Choroid plexus epithelial cell (primary cell): Measurements from ENCODE around the gene IREB2.

Experiments used
- DNase-seq: peaks from one replicate; pipeline ENCODE4 v3.0.0-alpha.2; 2010; ENCODE audit warnings: low read depth
- H3K4me3 ChIP-seq: 2 replicates; pipeline ENCODE4 v1.5.1; 2011; ENCODE audit warnings: low read depth, mild to moderate bottlenecking, control low read depth, low read length, moderate library complexity
- TF ChIP-seq, protein P1 (sequence below): conservative IDR thresholded peaks from 2 replicates; pipeline ENCODE4 v1.5.1; 2011; ENCODE audit warnings: low read depth, mild to moderate bottlenecking, control low read depth, inconsistent platforms, low read length, moderate library complexity

IREB2 gene

GRCh38 chr15:78541744-78542034, 103.7 kb downstream of the IREB2 start:
- H3K4me3 ChIP-seq, result peak overlapping the region; percentile 98
- DNase-seq, result no peak
- TF ChIP-seq, protein P1, sequence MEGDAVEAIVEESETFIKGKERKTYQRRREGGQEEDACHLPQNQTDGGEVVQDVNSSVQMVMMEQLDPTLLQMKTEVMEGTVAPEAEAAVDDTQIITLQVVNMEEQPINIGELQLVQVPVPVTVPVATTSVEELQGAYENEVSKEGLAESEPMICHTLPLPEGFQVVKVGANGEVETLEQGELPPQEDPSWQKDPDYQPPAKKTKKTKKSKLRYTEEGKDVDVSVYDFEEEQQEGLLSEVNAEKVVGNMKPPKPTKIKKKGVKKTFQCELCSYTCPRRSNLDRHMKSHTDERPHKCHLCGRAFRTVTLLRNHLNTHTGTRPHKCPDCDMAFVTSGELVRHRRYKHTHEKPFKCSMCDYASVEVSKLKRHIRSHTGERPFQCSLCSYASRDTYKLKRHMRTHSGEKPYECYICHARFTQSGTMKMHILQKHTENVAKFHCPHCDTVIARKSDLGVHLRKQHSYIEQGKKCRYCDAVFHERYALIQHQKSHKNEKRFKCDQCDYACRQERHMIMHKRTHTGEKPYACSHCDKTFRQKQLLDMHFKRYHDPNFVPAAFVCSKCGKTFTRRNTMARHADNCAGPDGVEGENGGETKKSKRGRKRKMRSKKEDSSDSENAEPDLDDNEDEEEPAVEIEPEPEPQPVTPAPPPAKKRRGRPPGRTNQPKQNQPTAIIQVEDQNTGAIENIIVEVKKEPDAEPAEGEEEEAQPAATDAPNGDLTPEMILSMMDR, result no peak

GRCh38 chr15:78542647-78543046, 104.6 kb downstream of the IREB2 start:
- TF ChIP-seq, protein P1, result no peak
- H3K4me3 ChIP-seq, result no peak overlapping the region
- DNase-seq, result no peak

DNA sequence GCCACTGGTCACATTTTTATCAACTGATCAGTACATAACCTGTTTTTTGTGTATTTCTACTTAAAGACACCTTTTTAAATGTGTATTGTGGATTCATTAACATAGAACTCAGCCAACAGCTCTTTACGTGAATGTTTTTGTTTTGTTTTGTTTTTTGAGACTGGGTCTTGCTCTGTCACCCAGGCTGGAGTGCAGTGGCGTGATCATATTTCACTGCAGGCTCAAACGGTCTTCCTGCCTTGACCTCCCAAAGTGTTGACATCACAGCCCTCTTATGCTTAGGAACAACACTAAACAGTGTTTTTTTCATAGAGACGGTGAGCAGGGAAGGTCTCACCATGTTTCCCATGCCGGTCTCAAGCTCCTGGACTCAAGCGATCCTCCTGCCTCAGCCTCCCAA, 112.2 kb downstream of the IREB2 start:
- DNase-seq, result peak; percentile 22
- TF ChIP-seq, protein P1, result no peak
- no peak overlapping the region for H3K4me3 ChIP-seq

- TF ChIP-seq, protein P1, result no peak
- no peak for DNase-seq
Observed at GRCh38 chr15:78550815-78551214, 112.8 kb downstream of the IREB2 start.

More at GRCh38 chr15:78550815-78551214, 112.8 kb downstream of the IREB2 start:
- H3K4me3 ChIP-seq, result no peak overlapping the region
